Endothelial cell (in vitro differentiated cells): ENCODE results near the gene OTULINL. TPM values are rescaled to one million over a fixed set of nuclear protein-coding genes. Genes with fewer than 3 reads are reported as not detected.

ENCODE experiments used
- DNase-seq: peaks from one replicate; pipeline ENCODE4 v3.0.0; 2021; ENCODE audit warnings: low spot score
- H3K27ac Mint-ChIP-seq: one replicate; pipeline ENCODE4 v1.8.0; 2021; ENCODE audit warnings: mixed read lengths, inconsistent platforms; ENCODE audit not compliant: unreplicated experiment
- H3K27me3 Mint-ChIP-seq: one replicate; pipeline ENCODE4 v1.8.0; 2021; ENCODE audit warnings: mild to moderate bottlenecking, moderate library complexity, mixed read lengths, inconsistent platforms; ENCODE audit not compliant: unreplicated experiment
- H3K36me3 Mint-ChIP-seq: one replicate; pipeline ENCODE4 v1.8.0; 2021; ENCODE audit warnings: mild to moderate bottlenecking, low read depth, mixed read lengths, inconsistent platforms; ENCODE audit not compliant: unreplicated experiment
- H3K4me1 Mint-ChIP-seq: one replicate; pipeline ENCODE4 v1.8.0; 2021; ENCODE audit warnings: mild to moderate bottlenecking, mixed read lengths, inconsistent platforms; ENCODE audit not compliant: unreplicated experiment
- H3K4me3 Mint-ChIP-seq: one replicate; pipeline ENCODE4 v1.8.0; 2021; ENCODE audit warnings: mild to moderate bottlenecking, mixed read lengths, inconsistent platforms; ENCODE audit not compliant: unreplicated experiment
- H3K9me3 Mint-ChIP-seq: one replicate; pipeline ENCODE4 v1.8.0; 2021; ENCODE audit warnings: mixed read lengths, inconsistent platforms; ENCODE audit not compliant: unreplicated experiment
- total RNA-seq: library from RNA; stranded (reverse); fragmentation: NEBNext Ultra II Directional; extraction: Animal tissue kit (Norgen Biotek cat#: 25700); gene quantifications from one replicate; pipeline ENCODE4 v1.2.1, GENCODE V29; 2021; ENCODE audit not compliant: unreplicated experiment
- TF ChIP-seq, protein P1 (sequence below): fragments of 200-600 bp; sonication (generic); IDR thresholded peaks from one replicate; pipeline ENCODE4 v1.5.0; 2021; ENCODE audit warnings: antibody characterized with exemption; ENCODE audit not compliant: unreplicated experiment

Gene OTULINL
- total RNA-seq, 1 donor from 2014 or later = 5.8 TPM

DNA sequence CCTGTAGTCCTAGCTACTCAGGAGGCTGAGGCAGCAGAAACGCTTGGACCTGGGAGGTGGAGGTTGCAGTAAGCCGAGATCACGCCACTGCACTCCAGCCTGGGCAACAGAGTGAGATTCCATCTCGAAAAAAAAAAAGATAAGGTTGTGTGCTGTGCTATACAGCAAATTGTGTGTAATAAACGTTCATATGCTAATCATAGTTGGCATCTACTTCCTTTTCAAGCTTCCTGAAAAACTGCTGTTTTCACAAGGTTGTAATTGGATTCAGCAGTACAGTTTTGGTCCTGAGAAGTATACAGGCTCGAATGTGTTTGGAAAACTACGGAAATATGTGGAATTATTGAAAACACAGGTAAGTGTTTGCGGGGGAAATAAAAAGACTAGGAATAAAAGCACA is 25.5 kb downstream of the OTULINL start:
- H3K4me3 Mint-ChIP-seq = no peak overlapping the region
- H3K27ac Mint-ChIP-seq = no peak overlapping the region
- TF ChIP-seq, protein P1, sequence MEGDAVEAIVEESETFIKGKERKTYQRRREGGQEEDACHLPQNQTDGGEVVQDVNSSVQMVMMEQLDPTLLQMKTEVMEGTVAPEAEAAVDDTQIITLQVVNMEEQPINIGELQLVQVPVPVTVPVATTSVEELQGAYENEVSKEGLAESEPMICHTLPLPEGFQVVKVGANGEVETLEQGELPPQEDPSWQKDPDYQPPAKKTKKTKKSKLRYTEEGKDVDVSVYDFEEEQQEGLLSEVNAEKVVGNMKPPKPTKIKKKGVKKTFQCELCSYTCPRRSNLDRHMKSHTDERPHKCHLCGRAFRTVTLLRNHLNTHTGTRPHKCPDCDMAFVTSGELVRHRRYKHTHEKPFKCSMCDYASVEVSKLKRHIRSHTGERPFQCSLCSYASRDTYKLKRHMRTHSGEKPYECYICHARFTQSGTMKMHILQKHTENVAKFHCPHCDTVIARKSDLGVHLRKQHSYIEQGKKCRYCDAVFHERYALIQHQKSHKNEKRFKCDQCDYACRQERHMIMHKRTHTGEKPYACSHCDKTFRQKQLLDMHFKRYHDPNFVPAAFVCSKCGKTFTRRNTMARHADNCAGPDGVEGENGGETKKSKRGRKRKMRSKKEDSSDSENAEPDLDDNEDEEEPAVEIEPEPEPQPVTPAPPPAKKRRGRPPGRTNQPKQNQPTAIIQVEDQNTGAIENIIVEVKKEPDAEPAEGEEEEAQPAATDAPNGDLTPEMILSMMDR = no peak
- no peak for DNase-seq
- H3K4me1 Mint-ChIP-seq = no peaks in the 10 kb centered on the region
- no peaks in the 10 kb centered on the region for H3K36me3 Mint-ChIP-seq
- no peaks in the 10 kb centered on the region for H3K27me3 Mint-ChIP-seq
- H3K9me3 Mint-ChIP-seq = no peaks in the 10 kb centered on the region

DNA sequence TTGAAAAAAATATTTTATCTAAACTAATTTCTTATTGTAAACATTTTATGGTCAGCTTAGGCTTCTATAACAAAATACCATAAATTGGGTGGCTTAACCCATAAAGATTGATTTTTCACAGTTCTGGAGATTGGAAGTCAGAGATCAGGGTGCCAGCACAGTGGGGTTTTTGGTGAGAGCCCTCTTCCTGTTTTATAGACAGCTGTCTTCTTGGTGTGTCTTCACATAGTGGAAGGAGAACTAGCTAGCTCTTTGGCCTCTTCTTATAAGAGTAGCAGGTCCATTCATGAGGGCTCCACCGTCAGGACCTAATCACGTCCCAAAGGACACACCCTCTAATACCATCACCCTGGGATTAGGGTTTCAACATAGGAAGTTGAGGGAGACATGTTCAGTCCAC is 26.6 kb downstream of the OTULINL start:
- H3K36me3 Mint-ChIP-seq = no peaks in the 10 kb centered on the region
- TF ChIP-seq, protein P1 = no peak
- H3K27me3 Mint-ChIP-seq = no peaks in the 10 kb centered on the region
- no peaks in the 10 kb centered on the region for H3K9me3 Mint-ChIP-seq
- H3K27ac Mint-ChIP-seq = no peak overlapping the region
- no peaks in the 10 kb centered on the region for H3K4me1 Mint-ChIP-seq
- no peak overlapping the region for H3K4me3 Mint-ChIP-seq
- DNase-seq = no peak

DNA sequence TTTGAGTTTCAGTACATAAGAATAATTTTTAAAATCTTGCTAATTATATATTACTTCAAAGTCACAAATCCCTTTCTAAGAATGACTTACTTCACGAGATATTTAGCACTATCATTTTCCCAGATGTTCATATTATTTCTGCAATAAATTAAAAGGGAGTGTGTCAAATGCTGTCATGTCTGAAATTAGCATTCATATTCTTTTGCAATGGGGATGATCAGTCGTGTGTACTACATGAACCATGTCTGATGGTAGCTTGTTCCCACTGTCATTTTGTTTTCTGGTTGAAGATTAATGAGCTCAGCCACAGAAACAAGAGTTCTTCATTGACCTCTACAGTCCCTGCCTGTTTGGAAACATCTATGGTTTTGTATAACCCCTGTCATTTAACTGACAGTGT is 30.1 kb downstream of the OTULINL start:
- no peak overlapping the region for H3K4me3 Mint-ChIP-seq
- no peak for DNase-seq
- H3K27ac Mint-ChIP-seq = no peak overlapping the region
- no peaks in the 10 kb centered on the region for H3K4me1 Mint-ChIP-seq
- H3K9me3 Mint-ChIP-seq = no peaks in the 10 kb centered on the region
- H3K36me3 Mint-ChIP-seq = no peaks in the 10 kb centered on the region
- H3K27me3 Mint-ChIP-seq = no peaks in the 10 kb centered on the region
- TF ChIP-seq, protein P1 = no peak

DNA sequence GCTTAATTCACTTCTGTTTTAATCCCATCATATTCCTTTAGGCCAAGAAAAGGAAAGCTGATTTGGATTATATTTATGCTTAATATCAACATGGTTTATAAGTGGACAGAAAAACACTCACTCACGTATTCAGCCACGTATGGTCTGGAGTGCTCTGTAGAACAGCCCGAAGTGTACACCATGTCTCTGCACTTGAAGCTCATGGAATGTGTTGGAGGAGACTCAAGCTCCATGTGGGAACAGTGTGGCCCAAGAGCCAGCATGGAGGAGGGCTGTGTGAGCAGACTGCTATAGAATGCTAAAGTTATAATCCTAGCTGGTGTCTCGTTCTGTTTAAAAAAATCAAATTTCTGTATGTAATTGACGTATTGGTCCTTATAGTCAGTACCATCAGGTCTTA is 32.9 kb downstream of the OTULINL start:
- no peaks in the 10 kb centered on the region for H3K4me1 Mint-ChIP-seq

DNA sequence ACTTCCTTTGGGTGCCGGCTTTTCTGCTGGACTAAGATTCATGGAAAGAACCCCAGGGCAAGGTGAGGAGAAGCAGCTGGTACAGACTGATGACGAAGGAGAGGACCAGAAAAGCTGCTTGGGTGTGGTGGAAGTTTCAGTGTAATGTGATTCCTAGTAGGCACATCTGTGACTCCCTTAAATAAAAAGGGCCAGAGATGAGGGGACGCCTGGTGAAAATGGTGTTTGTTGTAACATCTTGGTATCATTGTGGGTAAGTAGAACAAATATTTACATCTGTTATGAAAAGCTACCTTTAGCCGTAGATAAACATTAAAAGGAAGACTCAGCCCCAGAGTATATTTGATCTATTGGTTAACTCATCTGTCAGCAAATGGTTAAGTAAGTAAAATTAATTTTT is 33.8 kb downstream of the OTULINL start:
- no peak for DNase-seq
- H3K4me1 Mint-ChIP-seq = no peaks in the 10 kb centered on the region
- no peak overlapping the region for H3K4me3 Mint-ChIP-seq
- no peaks in the 10 kb centered on the region for H3K36me3 Mint-ChIP-seq
- TF ChIP-seq, protein P1 = no peak
- no peaks in the 10 kb centered on the region for H3K9me3 Mint-ChIP-seq
- H3K27ac Mint-ChIP-seq = no peak overlapping the region
- no peaks in the 10 kb centered on the region for H3K27me3 Mint-ChIP-seq

More for the DNA sequence above, 32.9 kb downstream of the OTULINL start:
- Mint-ChIP-seq H3K36me3 (no peaks in the 10 kb centered on the region), H3K9me3 (no peaks in the 10 kb centered on the region), H3K4me3 (no peak overlapping the region), H3K27me3 (no peaks in the 10 kb centered on the region), H3K27ac (no peak overlapping the region)
- TF ChIP-seq, protein P1 = no peak
- no peak for DNase-seq
